ENCODE results near the gene UACA. TPM values are rescaled to one million over a fixed set of nuclear protein-coding genes. Genes with fewer than 3 reads are reported as not detected.
A peak's percentile ranks its signal among the peaks of the same experiment; 100 is the strongest.

Gene UACA
- total RNA-seq, 1 donor, result 149 TPM

GRCh38 chr15:70633103-70633831 is 130.1 kb downstream of the UACA start:
- TF ChIP-seq CTCF (IDR thresholded peaks at IDR 0.05; ENCODE audit: insufficient read depth, low read length), result no peak
- peak; percentile 63 for DNase-seq (ENCODE audit: low read depth)
- no peak overlapping the region for H3K4me3 ChIP-seq (ENCODE audit: low read depth, low read length)

DNA sequence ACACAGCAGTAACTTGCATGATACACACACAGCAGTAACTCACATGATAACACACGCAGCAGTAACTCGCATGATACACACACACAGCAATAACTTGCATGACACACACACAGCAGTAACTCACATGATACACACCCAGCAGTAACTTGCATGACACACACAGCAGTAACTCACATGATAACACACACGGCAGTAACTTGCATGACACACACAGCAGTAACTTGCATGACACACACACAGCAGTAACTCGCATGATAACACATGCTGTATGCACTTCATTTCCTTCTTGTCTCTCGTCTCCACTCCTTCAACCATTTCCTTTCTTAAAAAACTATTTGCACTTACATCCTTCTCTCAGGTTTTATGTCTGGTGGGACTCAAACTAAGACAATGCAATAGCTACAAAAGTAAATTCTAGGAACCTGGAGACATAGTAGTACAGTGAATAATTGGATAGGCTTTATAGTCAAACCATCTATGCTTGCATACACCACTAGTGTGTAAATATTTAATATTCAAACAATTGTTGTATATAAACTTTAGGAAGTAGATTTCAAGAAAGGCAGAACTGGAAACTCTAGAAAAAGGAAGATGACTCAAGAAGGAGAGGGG is 130.8 kb downstream of the UACA start:
- no peak for TF ChIP-seq CTCF (IDR thresholded peaks at IDR 0.05; ENCODE audit: insufficient read depth, low read length)
- no peak for DNase-seq (ENCODE audit: low read depth)

DNA sequence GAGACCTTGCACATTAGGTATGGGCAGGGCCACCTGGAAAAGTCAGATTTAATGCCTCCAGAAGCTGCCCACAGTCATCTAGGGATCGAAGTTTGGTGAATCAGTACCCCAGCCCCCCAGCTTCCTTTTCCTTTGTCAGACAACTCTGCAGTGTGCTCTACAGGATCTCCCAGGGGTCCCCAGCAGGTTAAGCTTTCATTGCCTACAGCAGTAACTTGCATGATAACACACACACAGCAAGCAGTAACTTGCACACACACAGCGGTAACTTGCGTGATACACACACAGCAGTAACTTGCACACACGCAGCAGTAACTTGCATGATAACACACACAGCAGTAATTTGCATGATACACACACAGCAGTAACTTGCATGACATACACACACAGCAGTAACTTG is 131.3 kb downstream of the UACA start:
- no peak for DNase-seq (ENCODE audit: low read depth)
- TF ChIP-seq CTCF (IDR thresholded peaks at IDR 0.05; ENCODE audit: insufficient read depth, low read length), result no peak
- H3K4me3 ChIP-seq (ENCODE audit: low read depth, low read length), result no peak overlapping the region

More for the DNA sequence above, 130.8 kb downstream of the UACA start:
- no peak overlapping the region for H3K4me3 ChIP-seq (ENCODE audit: low read depth, low read length)

DNA sequence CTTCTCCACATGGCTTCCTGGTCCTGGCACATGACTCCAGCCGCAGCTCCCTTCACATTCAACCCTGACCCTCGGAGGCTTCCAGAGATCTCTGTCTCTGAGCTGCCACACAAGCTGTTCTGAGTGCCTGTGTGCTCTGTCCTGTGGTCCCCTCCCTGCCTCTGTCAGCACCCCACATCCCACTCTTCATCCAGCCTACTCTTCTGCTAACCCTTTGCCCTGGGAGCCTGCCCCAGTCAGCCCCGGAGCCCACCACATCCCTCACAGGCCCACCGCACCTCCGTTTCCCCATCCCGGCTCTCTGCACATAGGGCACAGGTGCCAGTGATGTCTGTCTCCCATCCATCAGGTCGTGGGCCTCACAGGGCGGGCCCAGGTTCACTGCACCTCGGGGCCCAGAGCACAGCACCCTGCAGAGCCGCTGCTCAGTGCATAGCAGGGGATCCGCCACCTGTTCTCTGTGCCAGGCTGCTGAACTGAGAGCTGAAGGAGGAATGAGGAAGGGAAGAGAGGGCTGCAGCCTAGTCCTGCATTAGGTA is 133.6 kb downstream of the UACA start:
- H3K4me3 ChIP-seq (ENCODE audit: low read depth, low read length), result no peak overlapping the region
- DNase-seq (ENCODE audit: low read depth), result no peak
- no peak for TF ChIP-seq CTCF (IDR thresholded peaks at IDR 0.05; ENCODE audit: insufficient read depth, low read length)

- no peak for DNase-seq (ENCODE audit: low read depth)
- H3K4me3 ChIP-seq (ENCODE audit: low read depth, low read length), result no peak overlapping the region
- no peak for TF ChIP-seq CTCF (IDR thresholded peaks at IDR 0.05; ENCODE audit: insufficient read depth, low read length)
Measured at GRCh38 chr15:70628549-70628896, 134.8 kb downstream of the UACA start.

DNA sequence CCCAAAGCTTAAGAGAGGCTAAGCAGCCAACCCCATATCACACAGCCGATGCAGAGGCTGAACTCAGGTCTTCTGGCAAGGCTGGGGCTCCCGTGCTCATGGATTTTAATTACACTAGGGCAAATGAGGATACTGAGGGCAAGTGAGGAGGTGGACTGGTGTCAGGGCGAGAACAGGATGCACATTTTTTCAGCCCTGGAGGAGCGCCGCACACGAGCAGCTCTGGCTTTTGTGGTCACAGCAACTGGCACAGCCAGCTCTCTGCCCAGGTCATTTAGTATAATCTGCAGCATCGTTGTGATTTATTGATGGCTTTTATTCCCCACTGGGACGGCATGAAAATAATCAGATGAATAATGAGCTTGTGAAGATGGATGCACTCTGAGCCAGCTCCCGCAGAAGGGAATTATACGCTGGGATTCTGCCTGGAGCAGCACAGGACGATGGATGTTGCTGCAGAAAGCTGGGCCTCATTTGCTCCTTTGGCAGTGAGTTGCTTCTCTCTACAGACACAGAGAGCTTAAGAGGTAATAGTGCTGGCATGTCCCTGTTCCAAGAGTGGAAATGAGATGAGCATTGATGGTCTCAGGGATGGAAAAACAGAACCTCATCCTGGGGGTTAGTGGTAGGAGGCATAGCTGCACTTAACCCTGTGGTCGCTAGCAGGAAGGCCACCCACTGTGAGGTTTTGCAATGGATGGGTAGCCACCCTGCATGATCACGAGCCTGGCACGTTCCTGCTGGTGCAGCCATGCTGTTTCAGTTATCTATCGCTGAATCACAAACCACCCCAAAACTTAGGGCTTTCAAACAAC is 135.4 kb downstream of the UACA start:
- peak; percentile 66 for DNase-seq (ENCODE audit: low read depth)
- TF ChIP-seq CTCF (IDR thresholded peaks at IDR 0.05; ENCODE audit: insufficient read depth, low read length), result no peak
- no peak overlapping the region for H3K4me3 ChIP-seq (ENCODE audit: low read depth, low read length)

All from fibroblast of the aortic adventitia (primary cell).